Neural cell (in vitro differentiated cells): ENCODE data around the gene LRRC9. TPM values are rescaled to one million over a fixed set of nuclear protein-coding genes. Genes with fewer than 3 reads are reported as not detected.

ENCODE experiments used
- H2AFZ ChIP-seq: fragments of 200-600, 300-800 bp; sonication (generic), shearing (Covaris generic); 2 replicates; pipeline ENCODE4 v1.6.0; 2014; ENCODE audit warnings: low read depth, mild to moderate bottlenecking, antibody characterized with exemption, low read length, moderate library complexity
- H3F3A ChIP-seq: fragments of 200-600 bp; shearing (Covaris generic); 2 replicates; pipeline ENCODE4 v1.6.1; 2016; ENCODE audit warnings: mild to moderate bottlenecking, moderate library complexity, mixed read lengths, antibody characterized with exemption, low read length; ENCODE audit not compliant: insufficient read depth, poor library complexity, severe bottlenecking
- H3K27ac ChIP-seq: fragments of 200-600, 300-800 bp; sonication (generic), shearing (Covaris generic); 2 replicates; pipeline ENCODE4 v1.5.1; 2014; ENCODE audit warnings: mild to moderate bottlenecking, low read length, moderate library complexity
- H3K27me3 ChIP-seq: fragments of 300-800, 200-600 bp; sonication (generic), shearing (Covaris generic); 2 replicates; pipeline ENCODE4 v1.6.0; 2014; ENCODE audit warnings: mild to moderate bottlenecking, low read depth, low read length, moderate library complexity; ENCODE audit not compliant: insufficient read depth
- H3K36me3 ChIP-seq: fragments of 300-800, 200-600 bp; sonication (generic), shearing (Covaris generic); 2 replicates; pipeline ENCODE4 v1.5.1; 2014; ENCODE audit warnings: mild to moderate bottlenecking, antibody characterized with exemption, low read length, moderate library complexity; ENCODE audit not compliant: insufficient read depth
- H3K4me2 ChIP-seq: fragments of 300-800, 200-600 bp; sonication (generic), shearing (Covaris generic); 2 replicates; pipeline ENCODE4 v1.6.0; 2014; ENCODE audit warnings: mild to moderate bottlenecking, low read length
- H3K4me3 ChIP-seq: fragments of 300-800, 200-600 bp; sonication (generic), shearing (Covaris generic); 2 replicates; pipeline ENCODE4 v1.5.1; 2014; ENCODE audit warnings: mild to moderate bottlenecking, low read length, moderate library complexity
- H3K79me2 ChIP-seq: fragments of 200-600 bp; shearing (Covaris generic); replicated peaks from 2 replicates; pipeline ENCODE4 v1.6.0; 2014; ENCODE audit warnings: mild to moderate bottlenecking, low read length, moderate library complexity; ENCODE audit not compliant: insufficient read depth
- H3K9ac ChIP-seq: fragments of 300-800, 200-600 bp; sonication (generic), shearing (Covaris generic); 2 replicates; pipeline ENCODE4 v1.6.1; 2016; ENCODE audit warnings: mild to moderate bottlenecking, low read length, mixed read lengths
- H3K9me2 ChIP-seq: fragments of 200-600 bp; shearing (Covaris generic); 2 replicates; pipeline ENCODE4 v1.6.1; 2016; ENCODE audit warnings: mild to moderate bottlenecking, low read length, mixed read lengths; ENCODE audit not compliant: insufficient read depth
- H3K9me3 ChIP-seq: fragments of 200-600, 300-800 bp; sonication (generic), shearing (Covaris generic); 2 replicates; pipeline ENCODE4 v1.6.1; 2016; ENCODE audit warnings: mild to moderate bottlenecking, mixed run types, low read length, moderate library complexity, mixed read lengths
- H4K20me1 ChIP-seq: fragments of 200-600 bp; shearing (Covaris generic); 2 replicates; pipeline ENCODE4 v1.6.1; 2016; ENCODE audit warnings: mild to moderate bottlenecking, mixed run types; ENCODE audit not compliant: insufficient read depth
- CTCF ChIP-seq: fragments of 450-650 bp; IDR thresholded peaks from 2 replicates; pipeline ENCODE4 v1.5.1; 2014; ENCODE audit warnings: antibody characterized with exemption, mild to moderate bottlenecking, moderate library complexity; ENCODE audit not compliant: poor library complexity, severe bottlenecking
- EP300 ChIP-seq: fragments of 450-650 bp; conservative IDR thresholded peaks from 2 replicates; pipeline ENCODE4 v1.6.1; 2014; ENCODE audit warnings: antibody characterized with exemption, mild to moderate bottlenecking, moderate library complexity; ENCODE audit not compliant: poor library complexity, severe bottlenecking
- EZH2 ChIP-seq: fragments of 200-600, 300-800 bp; shearing (Covaris generic), sonication (generic); IDR thresholded peaks from 2 replicates; pipeline ENCODE4 v1.6.1; 2014; ENCODE audit warnings: antibody characterized with exemption, low read length, borderline replicate concordance, mild to moderate bottlenecking; ENCODE audit not compliant: insufficient read depth, poor library complexity, severe bottlenecking
- MXI1 ChIP-seq: fragments of 450-650 bp; conservative IDR thresholded peaks from 2 replicates; pipeline ENCODE4 v1.6.1; 2014; ENCODE audit warnings: antibody characterized with exemption, mild to moderate bottlenecking; ENCODE audit not compliant: poor library complexity, severe bottlenecking
- POLR2AphosphoS5 ChIP-seq: IDR thresholded peaks from 2 replicates; pipeline ENCODE4 v1.6.1; 2012
- RAD21 ChIP-seq: fragments of 450-650 bp; conservative IDR thresholded peaks from 2 replicates; pipeline ENCODE4 v1.6.1; 2014; ENCODE audit warnings: antibody characterized with exemption, mild to moderate bottlenecking, moderate library complexity
- REST ChIP-seq: IDR thresholded peaks from 2 replicates; pipeline ENCODE4 v1.6.1; 2012; ENCODE audit warnings: borderline replicate concordance
- SMC3 ChIP-seq: fragments of 450-650 bp; conservative IDR thresholded peaks from 2 replicates; pipeline ENCODE4 v1.6.1; 2014; ENCODE audit warnings: antibody characterized with exemption, mild to moderate bottlenecking, moderate library complexity; ENCODE audit not compliant: poor library complexity
- TAF1 ChIP-seq: IDR thresholded peaks from 2 replicates; pipeline ENCODE4 v1.6.1; 2012; ENCODE audit warnings: low read depth
- polyA plus RNA-seq: library from polyadenylated mRNA; depleted of rRNA; stranded (reverse); fragments of >200 nt; gene quantifications from 2 replicates; pipeline ENCODE4 v1.2.3, GENCODE V29; 2014

The LRRC9 gene
- polyA plus RNA-seq, 1 donor from 2014 or later, result 1.3 TPM

GRCh38 chr14:60058087-60058486 lies 138.1 kb downstream of the LRRC9 start:
- H3K9ac ChIP-seq, result no peak overlapping the region
- no peak overlapping the region for H3K4me3 ChIP-seq
- H4K20me1 ChIP-seq, result no peaks in the 10 kb centered on the region
- H3K27ac ChIP-seq, result no peak overlapping the region
- H3K9me2 ChIP-seq, result no peaks in the 10 kb centered on the region
- no peaks in the 10 kb centered on the region for H3K79me2 ChIP-seq
- H3K27me3 ChIP-seq, result no peaks in the 10 kb centered on the region
- no peaks in the 10 kb centered on the region for H3K9me3 ChIP-seq
- H3K36me3 ChIP-seq, result no peaks in the 10 kb centered on the region
- no peaks in the 10 kb centered on the region for H3F3A ChIP-seq
- no peak overlapping the region for H3K4me2 ChIP-seq
- TF ChIP-seq RAD21, result no peak
- TF ChIP-seq EP300, result no peak
- TF ChIP-seq EZH2, result no peak
- no peak for TF ChIP-seq TAF1
- no peak for TF ChIP-seq REST
- no peak for TF ChIP-seq POLR2AphosphoS5
- H2AFZ ChIP-seq, result no peak overlapping the region

- Histone ChIP-seq H3K79me2 (no peaks in the 10 kb centered on the region), H4K20me1 (no peaks in the 10 kb centered on the region), H3K4me3 (no peak overlapping the region), H2AFZ (no peak overlapping the region), H3F3A (no peaks in the 10 kb centered on the region), H3K9ac (no peak overlapping the region), H3K9me2 (no peaks in the 10 kb centered on the region), H3K36me3 (no peaks in the 10 kb centered on the region), H3K27ac (no peak overlapping the region), H3K4me2 (no peak overlapping the region), H3K27me3 (peaks cover 4% of the 10 kb centered on the region), H3K9me3 (no peaks in the 10 kb centered on the region)
- TF ChIP-seq RAD21 (no peak), REST (no peak), POLR2AphosphoS5 (no peak), TAF1 (no peak), MXI1 (no peak), EZH2 (no peak), SMC3 (no peak), EP300 (no peak), CTCF (no peak)
Observed at GRCh38 chr14:60061371-60061770, 141.4 kb downstream of the LRRC9 start.
